K562 (cell line): ENCODE measurements around the gene HKDC1. TPM values are rescaled to one million over a fixed set of nuclear protein-coding genes. Genes with fewer than 3 reads are reported as not detected.

Experiments
- ASH1L ChIP-seq: fragments of 450-650 bp; IDR thresholded peaks from 2 replicates; pipeline ENCODE4 v1.6.1; 2018; ENCODE audit warnings: borderline replicate concordance, mild to moderate bottlenecking, low read depth; ENCODE audit not compliant: partially characterized antibody
- BRF2 ChIP-seq: IDR thresholded peaks from 3 replicates; pipeline ENCODE4 v1.6.1; 2011; ENCODE audit warnings: borderline replicate concordance, mild to moderate bottlenecking; ENCODE audit not compliant: insufficient read length, insufficient read depth
- CAMTA2 ChIP-seq: fragments of 250-450 bp; sonication (Bioruptor Pico); conservative IDR thresholded peaks from 2 replicates; pipeline ENCODE4 v1.5.1; 2022
- CHD7 ChIP-seq: fragments of 200-600 bp; sonication (generic); IDR thresholded peaks from one replicate; pipeline ENCODE4 v1.6.1; 2012; ENCODE audit warnings: mild to moderate bottlenecking, low read depth, low read length, inconsistent platforms
- FOSL1 ChIP-seq: fragments of 200-800 bp; sonication (Bioruptor generic); conservative IDR thresholded peaks from 2 replicates; pipeline ENCODE4 v1.6.1; 2016; ENCODE audit warnings: missing genetic modification characterization, missing compliant biosample characterization
- HBP1 ChIP-seq: fragments of 450-650 bp; formaldehyde crosslinking; IDR thresholded peaks from 2 replicates; pipeline ENCODE4 v1.4.0; 2022; ENCODE audit warnings: missing genetic modification characterization
- NFIC ChIP-seq: fragments of 450-650 bp; IDR thresholded peaks from 2 replicates; pipeline ENCODE4 v1.6.1; 2017; ENCODE audit warnings: mild to moderate bottlenecking, inconsistent platforms
- POLR2H ChIP-seq: IDR thresholded peaks from 2 replicates; pipeline ENCODE4 v1.6.1; 2016; ENCODE audit warnings: missing genetic modification characterization, low read depth, mild to moderate bottlenecking, control low read depth, missing compliant biosample characterization, moderate library complexity
- SIRT6 ChIP-seq: IDR thresholded peaks from one replicate; pipeline ENCODE4 v1.6.1; 2012; ENCODE audit warnings: low read depth, mild to moderate bottlenecking, control low read depth, inconsistent platforms, low read length, moderate library complexity
- ZBTB5 ChIP-seq: fragments of 450-650 bp; IDR thresholded peaks from 2 replicates; pipeline ENCODE4 v1.6.1; 2017; ENCODE audit warnings: antibody characterized with exemption
- polyA plus RNA-seq, 8 experiments: library from polyadenylated mRNA; depleted of rRNA in 4 of 8; stranded (reverse) in 5 of 8; unstranded in 3 of 8; fragments of >200 nt; fragmentation: Nextera tagmentation in 2 of 8; fragmentation: Illumina TruSeq in 1 of 8; extraction: Ambion mirVana in 2 of 8; extraction: Trizol in 1 of 8; gene quantifications; 2 replicates each; pipeline versions ENCODE4 v1.2.1 to v1.2.3, GENCODE V29; 2011 to 2014; ENCODE audit warnings: inconsistent platforms in 1 of 8, missing spikeins in 1 of 8
- total RNA-seq, 7 experiments: library from RNA; depleted of rRNA in 6 of 7; stranded (reverse); fragments of >200 nt in 6 of 7; fragmentation: Illumina TruSeq in 2 of 7; extraction: Trizol in 2 of 7; gene quantifications; 2 replicates each; pipeline versions ENCODE4 v1.2.1 to v1.2.3, GENCODE V29; 2011 to 2021; ENCODE audit warnings: low replicate concordance in 1 of 7

Gene HKDC1
- total and polyA plus RNA-seq, 9 of the 15 experiments (the other 6 are each of a cell fraction or from before 2014, with no cell fraction given), result 0.04 to 0.22 (median 0.11) TPM; not detected in 5

- no peak for TF ChIP-seq HBP1 (CRISPR knock-in tag)
- no peak for TF ChIP-seq SIRT6
- no peak for TF ChIP-seq CAMTA2 (CRISPR knock-in tag)
- peak; percentile 55 for TF ChIP-seq FOSL1 (tag)
- no peak for TF ChIP-seq ASH1L
- TF ChIP-seq BRF2, result no peak
- no peak for TF ChIP-seq CHD7
- 0 out of 2 replicates have a peak, but pooled peaks have one; percentile 4 for TF ChIP-seq NFIC
- no peak for TF ChIP-seq POLR2H (tag)
- TF ChIP-seq ZBTB5, result no peak
These were observed 2.9 kb downstream of the HKDC1 start (continued) for GRCh38 chr10:69223028-69223342.
